NCI-H1694 treated with DMSO at 0.1 percent for 48 hours (cell line): Measurements from ENCODE around the gene IFNLR1.

Experiments used
- DNase-seq: peaks from one replicate; lab custom pipeline; 2025; lab: John Stamatoyannopoulos, UW

IFNLR1 gene

GRCh38 chr1:24175033-24175755 is 11.9 kb downstream of the IFNLR1 start:
- DNase-seq = no peak

- no peak for DNase-seq
Observed at GRCh38 chr1:24173638-24174575, 13.2 kb downstream of the IFNLR1 start.

- DNase-seq = no peak
Observed at GRCh38 chr1:24172598-24172997, 14.5 kb downstream of the IFNLR1 start.

GRCh38 chr1:24169286-24169685 is 17.8 kb downstream of the IFNLR1 start:
- no peak for DNase-seq

- DNase-seq = no peak
Observed at GRCh38 chr1:24168245-24168644, 18.8 kb downstream of the IFNLR1 start.

- DNase-seq = no peak
Observed at GRCh38 chr1:24167008-24167407, 20.1 kb downstream of the IFNLR1 start.

- DNase-seq = no peak
Observed at GRCh38 chr1:24165500-24165899, 21.6 kb downstream of the IFNLR1 start.

GRCh38 chr1:24164004-24164403 is 23.1 kb downstream of the IFNLR1 start:
- DNase-seq = no peak

- no peak for DNase-seq
Observed at GRCh38 chr1:24162201-24162600, 24.9 kb downstream of the IFNLR1 start.

- DNase-seq = no peak
Observed at GRCh38 chr1:24161270-24161669, 25.8 kb downstream of the IFNLR1 start.

GRCh38 chr1:24159366-24159765 is 27.7 kb downstream of the IFNLR1 start:
- no peak for DNase-seq

- DNase-seq = no peak
Observed at GRCh38 chr1:24157918-24158481, 29.1 kb downstream of the IFNLR1 start.

- no peak for DNase-seq
Observed at GRCh38 chr1:24156542-24157260, 30.4 kb downstream of the IFNLR1 start.

- DNase-seq = no peak
Observed at GRCh38 chr1:24155011-24155782, 31.9 kb downstream of the IFNLR1 start.

- DNase-seq = no peak
Observed at GRCh38 chr1:24154215-24154614, 32.9 kb downstream of the IFNLR1 start.

- DNase-seq = no peak
Observed at GRCh38 chr1:24152631-24153494, 34.2 kb downstream of the IFNLR1 start.

- no peak for DNase-seq
Observed at GRCh38 chr1:24151175-24151533, 35.9 kb downstream of the IFNLR1 start.

- DNase-seq = peak; percentile 61
Observed at GRCh38 chr1:24150234-24151174, 36.6 kb downstream of the IFNLR1 start.

- DNase-seq = no peak
Observed at GRCh38 chr1:24149866-24150233, 37.2 kb downstream of the IFNLR1 start.
